Natural killer cell (primary cell): ENCODE measurements around the gene GABRP. TPM values are rescaled to one million over a fixed set of nuclear protein-coding genes. Genes with fewer than 3 reads are reported as not detected.

Experiments
- ATAC-seq, 3 donors: fragments of 150-1000 bp in 2 of 3; fragments of 200-7000 bp in 1 of 3; cut with Tn5 transposase; 1 replicate in 1 of 3; 2 replicates in 2 of 3; pipeline ENCODE4 v1.10.0; 2021; ENCODE audit warnings: mild to moderate bottlenecking in 2 of 3, moderate library complexity in 2 of 3
- DNase-seq, 2 donors: peaks; one replicate each; pipeline versions ENCODE4 v3.0.0 to v3.0.0-alpha.2; 2013 to 2021; ENCODE audit warnings: mixed read lengths in 1 of 2
- H3K27ac ChIP-seq: one replicate; pipeline ENCODE4 v1.5.1; 2013; ENCODE audit warnings: mild to moderate bottlenecking, low read length
- H3K27me3 ChIP-seq: one replicate; pipeline ENCODE4 v1.6.1; 2013; ENCODE audit warnings: low read length; ENCODE audit not compliant: control insufficient read depth, insufficient read depth
- H3K36me3 ChIP-seq: one replicate; pipeline ENCODE4 v1.6.1; 2013; ENCODE audit warnings: low read length; ENCODE audit not compliant: control insufficient read depth, insufficient read depth
- H3K4me1 ChIP-seq: one replicate; pipeline ENCODE4 v1.6.1; 2013; ENCODE audit warnings: low read length; ENCODE audit not compliant: control insufficient read depth, insufficient read depth
- H3K4me3 ChIP-seq: one replicate; pipeline ENCODE4 v1.5.1; 2013; ENCODE audit warnings: low read length
- H3K9me3 ChIP-seq: one replicate; pipeline ENCODE4 v1.6.1; 2013; ENCODE audit warnings: low read length; ENCODE audit not compliant: control insufficient read depth, insufficient read depth
- H3K27ac Mint-ChIP-seq, 2 donors: one replicate each; pipeline ENCODE4 v1.8.0; 2022; ENCODE audit warnings: mild to moderate bottlenecking in 2 of 2, mixed read lengths in 2 of 2, moderate library complexity in 1 of 2
- H3K27me3 Mint-ChIP-seq, 2 donors: one replicate each; pipeline ENCODE4 v1.8.0; 2022; ENCODE audit warnings: low read depth in 2 of 2, mixed read lengths in 2 of 2
- H3K36me3 Mint-ChIP-seq: one replicate; pipeline ENCODE4 v1.8.0; 2022; ENCODE audit warnings: mixed read lengths
- H3K4me1 Mint-ChIP-seq, 2 donors: one replicate each; pipeline ENCODE4 v1.8.0; 2022; ENCODE audit warnings: mixed read lengths in 2 of 2
- H3K4me3 Mint-ChIP-seq: one replicate; pipeline ENCODE4 v1.8.0; 2022; ENCODE audit warnings: mild to moderate bottlenecking, moderate library complexity, mixed read lengths
- H3K9me3 Mint-ChIP-seq, 2 donors: one replicate each; pipeline ENCODE4 v1.8.0; 2022; ENCODE audit warnings: mixed read lengths in 2 of 2
- CTCF ChIP-seq: fragments of 200-600 bp; IDR thresholded peaks from one replicate; pipeline ENCODE4 v1.8.0; 2022; ENCODE audit warnings: antibody characterized with exemption
- WGBS: methylation state at CpG from one replicate; pipeline ENCODE4 v1.1.7; 2013; ENCODE audit warnings: missing lambda C conversion rate; ENCODE audit not compliant: insufficient coverage; 5-methylcytosine and 5-hydroxymethylcytosine counted together
- intact Hi-C: fragments of 100-400 bp; cut with micrococcal nuclease; formaldehyde crosslinking; loops from one replicate; pipeline ENCODE4 v1.14.2; 2022
- total RNA-seq, 4 donors: library from RNA; stranded (reverse); fragments of 120-200 nt in 1 of 4; gene quantifications; one replicate each; pipeline versions ENCODE4 v1.2.3 to v1.2.4, GENCODE V29; 2013 to 2022

The GABRP gene
- total RNA-seq, 3 donors from 2014 or later (not counting 1 experiment from before 2014, with no cell fraction given): not detected

GRCh38 chr5:170809551-170809950, 26.0 kb downstream of the GABRP start:
- Mint-ChIP-seq H3K36me3 (no peaks in the 10 kb centered on the region), H3K4me3 (no peak overlapping the region), H3K27me3 (peaks cover 7 to 43% of the 10 kb centered on the region in 2 donors), H3K9me3 (no peaks in the 10 kb centered on the region), H3K4me1 (no peaks in the 10 kb centered on the region), H3K27ac (no peak overlapping the region)
- Histone ChIP-seq H3K9me3 (no peaks in the 10 kb centered on the region), H3K4me3 (no peak overlapping the region), H3K4me1 (no peaks in the 10 kb centered on the region), H3K36me3 (no peaks in the 10 kb centered on the region), H3K27me3 (peaks cover 3% of the 10 kb centered on the region), H3K27ac (no peak overlapping the region)
- intact Hi-C loops: loop anchor here (10.0 kb wide), 1 partner anchor 535 kb away; no protein-coding TSS in a partner anchor
- ATAC-seq: peak in 1 of 3 donors; percentile 39
- TF ChIP-seq CTCF: no peak
- WGBS: 93% methylated on average over 5 of the region's 7 CpGs
- peak in 1 of 2 donors; percentile 9 for DNase-seq

GRCh38 chr5:170811719-170812118, 28.2 kb downstream of the GABRP start:
- Mint-ChIP-seq H3K36me3 (no peaks in the 10 kb centered on the region), H3K4me3 (no peak overlapping the region), H3K27me3 (peaks cover 9 to 40% of the 10 kb centered on the region in 2 donors), H3K4me1 (no peaks in the 10 kb centered on the region), H3K27ac (no peak overlapping the region), H3K9me3 (no peaks in the 10 kb centered on the region)
- no peak overlapping the region for H3K4me3 ChIP-seq
- H3K9me3 ChIP-seq: no peaks in the 10 kb centered on the region
- ATAC-seq (no peak), DNase-seq (no peak)
- intact Hi-C loops: no loop called here
- WGBS: 93% methylated on average over 4 of the region's 4 CpGs
- no peaks in the 10 kb centered on the region for H3K36me3 ChIP-seq
- no peaks in the 10 kb centered on the region for H3K4me1 ChIP-seq
- H3K27me3 ChIP-seq: peaks cover 3% of the 10 kb centered on the region
- no peak overlapping the region for H3K27ac ChIP-seq
- no peak for TF ChIP-seq CTCF

GRCh38 chr5:170813231-170813630, 29.7 kb downstream of the GABRP start:
- peaks cover 12 to 37% of the 10 kb centered on the region in 2 donors for H3K27me3 Mint-ChIP-seq
- no peak overlapping the region for H3K4me3 Mint-ChIP-seq
- no peak for ATAC-seq
- no peak for DNase-seq
- no peaks in the 10 kb centered on the region for H3K9me3 ChIP-seq
- intact Hi-C loops: no loop called here
- no peak overlapping the region for H3K27ac ChIP-seq
- H3K4me3 ChIP-seq: no peak overlapping the region
- no peaks in the 10 kb centered on the region for H3K9me3 Mint-ChIP-seq
- no peak overlapping the region for H3K27ac Mint-ChIP-seq
- H3K4me1 ChIP-seq: no peaks in the 10 kb centered on the region
- WGBS: 97% methylated on average over 5 of the region's 5 CpGs
- no peak for TF ChIP-seq CTCF
- no peaks in the 10 kb centered on the region for H3K36me3 Mint-ChIP-seq
- H3K27me3 ChIP-seq: peaks cover 3% of the 10 kb centered on the region
- no peaks in the 10 kb centered on the region for H3K4me1 Mint-ChIP-seq
- H3K36me3 ChIP-seq: no peaks in the 10 kb centered on the region

- H3K9me3 Mint-ChIP-seq: no peaks in the 10 kb centered on the region
- Histone ChIP-seq H3K9me3 (no peaks in the 10 kb centered on the region), H3K27me3 (no peaks in the 10 kb centered on the region), H3K4me1 (no peaks in the 10 kb centered on the region), H3K4me3 (no peak overlapping the region), H3K27ac (no peak overlapping the region), H3K36me3 (no peaks in the 10 kb centered on the region)
- H3K36me3 Mint-ChIP-seq: no peaks in the 10 kb centered on the region
- intact Hi-C loops: no loop called here
- no peak for DNase-seq
- TF ChIP-seq CTCF: no peak
- H3K27ac Mint-ChIP-seq: no peak overlapping the region
- H3K4me3 Mint-ChIP-seq: no peak overlapping the region
- 77% methylated on average over 3 of the region's 3 CpGs for WGBS
- H3K4me1 Mint-ChIP-seq: no peaks in the 10 kb centered on the region
- no peak for ATAC-seq
- H3K27me3 Mint-ChIP-seq: peaks cover 13 to 14% of the 10 kb centered on the region in 2 donors
Observed at GRCh38 chr5:170817195-170817594, 33.7 kb downstream of the GABRP start.
